Immature natural killer cell (primary cell): ENCODE results near the gene RANBP1. TPM values are rescaled to one million over a fixed set of nuclear protein-coding genes. Genes with fewer than 3 reads are reported as not detected.
A peak's percentile ranks its signal among the peaks of the same experiment; 100 is the strongest.

Experiments
- DNase-seq, 3 donors: peaks; one replicate each; pipeline ENCODE4 v3.0.0; 2022; ENCODE audit warnings: mixed read lengths in 1 of 3
- H3K27ac Mint-ChIP-seq, 6 donors: one replicate each; pipeline ENCODE4 v1.8.0; 2020; ENCODE audit warnings: mixed read lengths in 6 of 6, mild to moderate bottlenecking in 5 of 6, inconsistent platforms in 4 of 6, moderate library complexity in 3 of 6
- H3K27me3 Mint-ChIP-seq, 3 donors: one replicate each; pipeline ENCODE4 v1.8.0; 2020 to 2021; ENCODE audit warnings: low read depth in 3 of 3, mild to moderate bottlenecking in 3 of 3, mixed read lengths in 3 of 3, moderate library complexity in 3 of 3, inconsistent platforms in 1 of 3
- H3K36me3 Mint-ChIP-seq, 3 donors: one replicate each; pipeline ENCODE4 v1.8.0; 2020; ENCODE audit warnings: mixed read lengths in 3 of 3, inconsistent platforms in 2 of 3, mild to moderate bottlenecking in 2 of 3
- H3K4me1 Mint-ChIP-seq, 2 donors: one replicate each; pipeline ENCODE4 v1.8.0; 2020; ENCODE audit warnings: inconsistent platforms in 2 of 2, mild to moderate bottlenecking in 2 of 2, mixed read lengths in 2 of 2, moderate library complexity in 1 of 2
- H3K4me3 Mint-ChIP-seq, 5 donors: one replicate each; pipeline ENCODE4 v1.8.0; 2020; ENCODE audit warnings: mild to moderate bottlenecking in 5 of 5, mixed read lengths in 5 of 5, inconsistent platforms in 3 of 5, moderate library complexity in 3 of 5
- H3K9me3 Mint-ChIP-seq, 6 donors: one replicate each; pipeline ENCODE4 v1.8.0; 2020; ENCODE audit warnings: mild to moderate bottlenecking in 6 of 6, mixed read lengths in 6 of 6, inconsistent platforms in 4 of 6, moderate library complexity in 3 of 6
- polyA plus RNA-seq, 3 donors: library from polyadenylated mRNA; unstranded; fragments of 300-500 nt; fragmentation: Illumina TruSeq; gene quantifications; one replicate each; pipeline ENCODE4 v1.2.3, GENCODE V29; 2021

RANBP1 gene
- polyA plus RNA-seq, 3 donors from 2014 or later, result 90.4 to 111 (median 92.4) TPM

DNA sequence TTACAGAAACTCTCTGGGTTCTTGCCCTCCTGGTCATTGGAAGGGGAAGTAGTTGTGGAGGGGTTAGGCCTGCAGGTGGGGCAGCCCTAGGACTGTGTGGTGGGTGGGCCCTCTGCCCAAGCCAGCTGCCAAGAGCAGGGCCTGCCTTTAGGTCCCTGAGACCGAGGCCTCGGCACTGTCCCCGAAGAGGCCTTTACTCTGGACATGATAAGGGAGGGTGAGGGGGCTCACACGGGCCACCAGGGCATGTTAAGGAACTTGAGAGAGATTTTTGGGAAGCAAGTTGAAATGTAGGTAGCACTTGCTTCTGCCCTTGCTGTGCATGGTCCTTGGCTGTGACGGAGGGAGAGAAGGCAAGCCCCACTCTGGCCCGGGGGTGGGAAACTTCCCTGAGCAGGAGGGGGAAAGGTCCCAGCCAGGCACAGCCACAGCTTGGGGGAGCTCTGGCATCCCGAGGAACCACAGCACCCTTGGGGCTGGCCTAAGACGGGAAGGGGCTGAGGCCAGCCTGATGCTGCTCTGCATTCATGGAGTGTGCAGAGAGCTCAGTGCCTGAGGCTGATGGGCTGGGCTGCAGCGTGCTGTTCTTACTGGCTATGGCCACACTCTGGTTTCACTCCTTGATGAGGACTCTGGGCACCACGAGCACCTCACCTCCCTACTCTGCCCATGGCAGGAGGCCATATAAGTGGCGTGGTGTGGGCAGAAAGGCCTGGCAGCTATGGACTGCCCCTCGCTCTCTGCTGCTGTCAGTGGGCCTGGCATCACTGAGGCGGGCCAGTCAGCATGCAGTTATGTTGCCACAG is 7.8 kb upstream of the RANBP1 start:
- Mint-ChIP-seq H3K27ac (peak overlapping the region in 1 of 6 donors; percentile 12), H3K36me3 (peaks cover 0 to 9% (median 5%) of the 10 kb centered on the region in 3 donors), H3K27me3 (peaks cover 0 to 2% (median 0%) of the 10 kb centered on the region in 3 donors), H3K4me1 (peaks cover 5 to 21% of the 10 kb centered on the region in 2 donors), H3K4me3 (peak overlapping the region in 1 of 5 donors; percentile 44), H3K9me3 (no peaks in the 10 kb centered on the region)
- DNase-seq, result no peak

GRCh38 chr22:20108757-20109230 is 7.1 kb upstream of the RANBP1 start:
- Mint-ChIP-seq H3K36me3 (peaks cover 0 to 9% (median 5%) of the 10 kb centered on the region in 3 donors), H3K27ac (peak overlapping the region in 2 of 6 donors; percentile 12 to 46), H3K27me3 (peaks cover 0 to 2% (median 0%) of the 10 kb centered on the region in 3 donors)

GRCh38 chr22:20109411-20110358 is 6.2 kb upstream of the RANBP1 start:
- Mint-ChIP-seq H3K4me1 (peaks cover 10 to 21% of the 10 kb centered on the region in 2 donors), H3K27ac (peak overlapping the region in 1 of 6 donors; percentile 81), H3K27me3 (peaks cover 0 to 2% (median 0%) of the 10 kb centered on the region in 3 donors), H3K36me3 (peaks cover 0 to 9% (median 8%) of the 10 kb centered on the region in 3 donors), H3K4me3 (no peak overlapping the region), H3K9me3 (no peaks in the 10 kb centered on the region)
- no peak for DNase-seq

More at GRCh38 chr22:20108757-20109230, 7.1 kb upstream of the RANBP1 start:
- peaks cover 6 to 21% of the 10 kb centered on the region in 2 donors for H3K4me1 Mint-ChIP-seq
- peak overlapping the region in 1 of 5 donors; percentile 44 for H3K4me3 Mint-ChIP-seq
- no peaks in the 10 kb centered on the region for H3K9me3 Mint-ChIP-seq
- no peak for DNase-seq

DNA sequence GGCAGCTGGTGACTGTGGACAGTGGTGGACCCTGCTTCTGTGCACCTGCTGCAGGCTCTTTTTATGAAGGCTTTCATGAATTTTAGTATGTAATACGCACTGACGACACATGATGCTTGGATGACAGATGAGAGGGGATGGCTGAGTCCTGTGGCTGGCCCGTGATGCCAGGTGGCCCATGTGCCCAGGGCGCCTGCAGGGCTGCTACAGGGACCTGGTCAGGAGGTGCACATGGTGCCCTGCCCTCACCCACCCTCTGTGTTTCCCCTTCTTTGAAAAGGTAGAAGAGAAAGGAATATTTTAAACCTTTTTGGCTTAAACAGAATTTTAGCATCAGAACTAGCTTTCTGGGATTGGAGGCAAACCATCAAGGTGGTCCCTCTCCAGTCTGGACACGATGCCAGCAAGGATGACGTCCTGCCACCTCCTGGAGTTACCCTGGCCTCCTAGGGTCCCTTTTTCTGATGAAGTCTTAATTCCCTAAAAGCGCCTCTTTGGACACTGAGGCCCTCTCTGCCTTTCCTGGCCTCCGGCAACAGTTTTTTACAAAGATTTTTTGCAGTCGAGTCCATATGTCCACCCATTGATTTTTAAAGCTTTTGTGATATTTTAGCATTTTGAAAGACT is 5.4 kb upstream of the RANBP1 start:
- Mint-ChIP-seq H3K4me1 (peaks cover 15 to 26% of the 10 kb centered on the region in 2 donors), H3K27me3 (peaks cover 0 to 5% (median 0%) of the 10 kb centered on the region in 3 donors), H3K9me3 (no peaks in the 10 kb centered on the region), H3K27ac (peak overlapping the region in 4 of 6 donors; percentile 11 to 79 (median 47)), H3K36me3 (peaks cover 0 to 9% (median 8%) of the 10 kb centered on the region in 3 donors), H3K4me3 (no peak overlapping the region)
- no peak for DNase-seq

GRCh38 chr22:20111045-20111688 is 4.7 kb upstream of the RANBP1 start:
- Mint-ChIP-seq H3K9me3 (no peaks in the 10 kb centered on the region), H3K27me3 (peaks cover 0 to 5% (median 0%) of the 10 kb centered on the region in 3 donors), H3K4me1 (peaks cover 15 to 27% of the 10 kb centered on the region in 2 donors), H3K4me3 (peak overlapping the region in 1 of 5 donors; percentile 10), H3K36me3 (peaks cover 0 to 9% (median 8%) of the 10 kb centered on the region in 3 donors), H3K27ac (peak overlapping the region in 5 of 6 donors; percentile 30 to 80 (median 73))
- peak; percentile 34 to 48 (median 37) for DNase-seq

- peaks cover 17 to 32% of the 10 kb centered on the region in 2 donors for H3K4me1 Mint-ChIP-seq
- H3K27ac Mint-ChIP-seq, result peak overlapping the region in 3 of 6 donors; percentile 73 to 80 (median 79)
- H3K9me3 Mint-ChIP-seq, result no peaks in the 10 kb centered on the region
- peaks cover 0 to 9% (median 8%) of the 10 kb centered on the region in 3 donors for H3K36me3 Mint-ChIP-seq
- H3K4me3 Mint-ChIP-seq, result no peak overlapping the region
- DNase-seq, result no peak
- H3K27me3 Mint-ChIP-seq, result peaks cover 0 to 8% (median 5%) of the 10 kb centered on the region in 3 donors
These were observed 3.9 kb upstream of the RANBP1 start for GRCh38 chr22:20111689-20112622.

DNA sequence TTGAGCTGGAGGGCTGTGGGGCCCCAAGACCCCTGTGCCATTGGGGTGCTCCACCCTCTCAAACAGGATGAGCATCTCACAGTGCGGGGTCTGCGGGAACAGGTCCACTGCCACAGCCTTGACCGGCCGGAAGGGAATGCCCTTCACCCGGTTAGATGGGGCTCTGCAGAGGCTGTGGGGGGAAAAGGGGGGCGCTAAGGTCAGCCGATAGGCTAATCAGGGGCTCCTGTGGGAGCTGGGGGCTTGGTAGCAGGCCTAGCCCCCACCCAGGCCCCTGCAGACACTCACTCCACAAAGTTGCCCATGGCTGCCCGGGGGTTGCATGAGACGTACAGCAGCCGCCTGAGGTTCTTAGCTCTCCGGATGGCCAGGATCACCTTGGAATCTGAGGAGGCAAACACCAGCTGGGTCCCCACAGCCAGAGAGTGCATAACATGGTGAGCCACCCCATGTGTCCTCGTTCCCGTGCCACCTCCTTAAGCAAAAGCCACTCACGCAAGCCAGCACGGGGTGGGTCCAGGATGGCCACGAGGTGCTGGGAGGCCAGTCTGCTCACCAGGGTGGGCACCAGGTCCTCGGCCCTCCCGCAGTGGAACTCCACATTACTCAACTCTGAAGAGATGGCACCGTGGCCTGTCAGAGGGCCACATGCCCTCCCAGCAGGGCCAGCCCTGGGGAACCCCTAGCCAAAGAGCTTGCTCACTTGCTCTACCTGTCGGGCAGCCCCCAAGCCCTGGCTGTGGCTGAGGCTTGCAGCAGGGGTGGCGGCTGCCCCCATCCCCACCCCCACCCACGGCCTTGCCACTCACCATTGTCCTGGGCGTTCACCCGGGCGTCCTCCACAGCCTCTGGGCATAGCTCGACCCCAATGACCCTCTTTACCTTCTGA is 3.0 kb upstream of the RANBP1 start:
- Mint-ChIP-seq H3K27me3 (peaks cover 3 to 12% (median 7%) of the 10 kb centered on the region in 3 donors), H3K4me1 (peaks cover 19 to 32% of the 10 kb centered on the region in 2 donors), H3K27ac (no peak overlapping the region)

DNA sequence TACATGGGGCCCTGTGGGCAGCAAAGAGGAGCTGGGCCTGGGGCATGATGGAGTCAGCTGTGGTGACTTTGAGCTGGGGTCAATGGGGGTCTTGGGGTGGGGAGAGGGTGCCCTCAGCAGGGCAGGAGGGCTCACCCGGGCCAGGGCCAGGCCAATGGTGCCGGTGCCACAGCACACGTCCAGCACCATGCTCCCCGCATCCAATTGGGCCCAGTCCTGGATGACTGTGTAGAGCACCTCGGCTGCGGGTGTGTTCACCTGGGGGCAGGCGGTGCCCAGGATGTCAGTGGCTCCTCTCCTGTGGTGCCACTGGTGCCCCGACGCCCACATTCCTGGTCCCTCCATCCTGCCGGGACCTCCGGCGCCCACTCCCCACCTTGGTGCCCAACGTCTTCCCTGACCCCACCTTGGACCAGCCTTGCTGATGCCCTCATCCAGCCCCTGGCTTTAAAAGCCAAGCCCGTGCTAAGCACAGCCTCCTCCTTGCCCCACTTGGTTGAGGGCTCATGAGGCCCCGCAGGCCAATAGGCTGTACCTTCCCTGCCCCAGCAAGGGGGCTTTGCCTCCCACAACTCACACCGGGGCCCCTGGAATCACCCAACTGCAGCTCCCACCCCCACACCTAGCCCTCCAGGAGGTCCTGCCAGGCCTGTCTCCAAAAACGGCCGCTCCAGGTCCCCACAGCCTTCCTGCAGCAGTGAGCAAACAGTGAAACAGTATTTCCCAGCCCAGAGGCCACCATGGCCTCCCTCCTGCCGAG is 2.2 kb upstream of the RANBP1 start:
- peaks cover 3 to 14% (median 7%) of the 10 kb centered on the region in 3 donors for H3K27me3 Mint-ChIP-seq
- DNase-seq, result no peak
- H3K4me1 Mint-ChIP-seq, result peaks cover 27 to 41% of the 10 kb centered on the region in 2 donors
- H3K9me3 Mint-ChIP-seq, result no peaks in the 10 kb centered on the region
- no peak overlapping the region for H3K4me3 Mint-ChIP-seq
- peaks cover 0 to 3% (median 1%) of the 10 kb centered on the region in 3 donors for H3K36me3 Mint-ChIP-seq
- peak overlapping the region in 2 of 6 donors; percentile 29 to 53 for H3K27ac Mint-ChIP-seq

More for the DNA sequence above, 3.0 kb upstream of the RANBP1 start:
- Mint-ChIP-seq H3K36me3 (peaks cover 0 to 5% (median 3%) of the 10 kb centered on the region in 3 donors), H3K4me3 (no peak overlapping the region), H3K9me3 (no peaks in the 10 kb centered on the region)
- DNase-seq, result no peak

DNA sequence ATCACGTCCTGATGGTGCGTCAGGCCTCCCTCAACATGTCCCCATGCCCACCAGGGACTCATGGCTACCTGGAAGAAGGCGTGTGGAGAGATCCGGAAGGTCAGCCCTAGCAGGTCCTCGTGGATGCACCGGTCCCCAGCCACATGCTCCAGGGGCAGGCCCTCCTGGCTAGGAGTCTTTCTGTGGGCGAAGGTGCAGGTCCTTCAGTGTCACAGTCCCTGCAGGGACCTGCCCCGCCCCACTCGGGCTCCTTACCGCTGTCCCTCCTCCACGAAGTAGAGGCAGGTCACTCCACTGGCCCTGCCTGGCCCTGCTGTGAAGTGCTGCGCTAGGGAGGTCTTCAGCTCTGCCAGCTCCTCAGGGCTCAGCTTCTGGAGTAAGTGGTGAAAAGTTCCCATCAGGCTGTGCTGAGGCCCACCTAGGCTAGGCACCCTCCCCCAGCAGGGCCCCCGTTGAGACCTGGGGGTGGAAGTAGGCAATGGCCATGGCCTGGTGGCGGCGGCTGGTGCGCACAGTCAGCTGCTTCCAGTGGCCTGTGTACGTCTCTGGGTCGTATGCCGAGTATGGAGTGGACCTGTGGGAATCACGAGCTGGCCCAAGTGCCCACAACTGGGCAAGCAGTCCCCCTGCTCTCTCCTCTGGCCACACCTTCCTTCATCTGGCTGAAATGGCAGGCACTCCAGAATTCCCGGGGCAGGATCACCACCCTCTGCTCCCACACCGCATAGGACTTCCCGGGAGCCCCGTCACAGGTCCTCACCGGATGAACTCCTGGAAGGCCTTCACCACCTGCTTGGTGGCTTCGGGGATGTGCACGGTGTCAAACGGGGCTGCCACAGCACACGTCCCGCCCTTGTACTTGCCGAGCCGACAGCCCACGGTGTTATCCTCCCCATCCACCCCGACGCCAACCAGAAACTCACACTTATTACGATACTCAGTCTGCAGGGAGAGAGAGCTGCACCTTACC is 1.1 kb upstream of the RANBP1 start:
- Mint-ChIP-seq H3K4me3 (peak overlapping the region; percentile 40 to 73 (median 60)), H3K9me3 (no peaks in the 10 kb centered on the region), H3K4me1 (peaks cover 35 to 46% of the 10 kb centered on the region in 2 donors), H3K27me3 (peaks cover 3 to 17% (median 11%) of the 10 kb centered on the region in 3 donors), H3K36me3 (peaks cover 0 to 5% (median 3%) of the 10 kb centered on the region in 3 donors), H3K27ac (peak overlapping the region; percentile 37 to 83 (median 61))
- DNase-seq, result no peak
